GM18517 (cell line): Measurements from ENCODE around the gene TP73.

Experiments used
- ATAC-seq: cut with Tn5 transposase; IDR thresholded peaks from one replicate; pipeline ENCODE4 v1.9.1; 2021; ENCODE audit warnings: mild to moderate bottlenecking, moderate library complexity; ENCODE audit not compliant: unreplicated experiment

Gene TP73

GRCh38 chr1:3683992-3684391, 31.7 kb downstream of the TP73 start:
- no peak for ATAC-seq

- ATAC-seq: no peak
Measured at GRCh38 chr1:3685222-3685621, 32.9 kb downstream of the TP73 start.

- no peak for ATAC-seq
Measured at GRCh38 chr1:3685906-3686305, 33.6 kb downstream of the TP73 start.

- no peak for ATAC-seq
Measured at GRCh38 chr1:3687504-3687903, 35.2 kb downstream of the TP73 start.

- ATAC-seq: no peak
Measured at GRCh38 chr1:3688356-3689137, 36.2 kb downstream of the TP73 start.

- ATAC-seq: no peak
Measured at GRCh38 chr1:3689138-3689750, 36.9 kb downstream of the TP73 start.

GRCh38 chr1:3690282-3691065, 38.2 kb downstream of the TP73 start:
- no peak for ATAC-seq

- ATAC-seq: no peak
Measured at GRCh38 chr1:3691421-3692204, 39.3 kb downstream of the TP73 start.

- ATAC-seq: no peak
Measured at GRCh38 chr1:3692598-3692997, 40.3 kb downstream of the TP73 start.

GRCh38 chr1:3693321-3693720, 41.0 kb downstream of the TP73 start:
- no peak for ATAC-seq

- ATAC-seq: no peak
Measured at GRCh38 chr1:3695326-3696217, 43.3 kb downstream of the TP73 start.

- ATAC-seq: no peak
Measured at GRCh38 chr1:3696689-3697088, 44.4 kb downstream of the TP73 start.

- ATAC-seq: no peak
Measured at GRCh38 chr1:3697104-3697503, 44.8 kb downstream of the TP73 start.

- no peak for ATAC-seq
Measured at GRCh38 chr1:3697810-3698209, 45.5 kb downstream of the TP73 start.

- no peak for ATAC-seq
Measured at GRCh38 chr1:3698660-3699408, 46.5 kb downstream of the TP73 start.

GRCh38 chr1:3699596-3699995, 47.3 kb downstream of the TP73 start:
- ATAC-seq: no peak

GRCh38 chr1:3700631-3701030, 48.3 kb downstream of the TP73 start:
- no peak for ATAC-seq

GRCh38 chr1:3702528-3702927, 50.2 kb downstream of the TP73 start:
- ATAC-seq: no peak

- no peak for ATAC-seq
Measured at GRCh38 chr1:3702990-3703728, 50.8 kb downstream of the TP73 start.
